ENCODE measurements around the gene DNAJC18.

- TF ChIP-seq CTCF (conservative IDR thresholded peaks at IDR 0.05; ENCODE audit: low read length): no peak
- TF ChIP-seq EZH2phosphoT487 (IDR thresholded peaks at IDR 0.05; ENCODE audit: borderline replicate concordance): no peak
Measured at GRCh38 chr5:139445325-139446170, 6.2 kb upstream of the DNAJC18 start.
